ENCODE measurements around the gene NFIB. TPM values are rescaled to one million over a fixed set of nuclear protein-coding genes. Genes with fewer than 3 reads are reported as not detected.

NFIB gene
- total RNA-seq, 1 donor from 2014 or later: 0.30 TPM

DNA sequence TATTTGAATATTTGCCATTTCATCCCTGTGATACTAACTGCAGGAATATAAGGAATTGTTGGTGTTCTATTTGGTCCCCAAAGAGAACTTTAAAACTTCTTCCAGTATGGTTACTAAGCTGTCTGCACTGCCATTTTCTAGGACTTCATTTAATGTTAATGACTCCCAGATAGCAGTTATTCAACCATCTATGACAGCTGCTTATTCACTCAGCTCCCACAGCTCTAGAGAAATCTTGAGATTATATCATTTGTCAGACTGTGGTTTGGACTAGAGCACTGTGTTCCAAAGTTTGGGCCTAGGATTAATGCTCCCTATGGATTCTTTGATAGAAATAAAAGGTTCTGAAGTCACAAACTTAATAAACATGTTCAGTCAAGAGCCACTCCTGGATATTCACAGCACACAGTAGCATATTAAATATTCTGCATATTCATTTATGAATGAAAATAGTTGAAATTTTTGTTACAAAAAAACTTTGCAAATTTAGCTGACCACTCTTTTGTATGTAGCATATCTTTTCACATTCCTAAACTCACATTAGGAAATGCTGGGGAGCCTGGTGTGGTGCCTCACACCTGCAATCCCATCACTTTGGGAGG is 173.7 kb downstream of the NFIB start:
- H3K9me3 Mint-ChIP-seq: peaks cover 5% of the 10 kb centered on the region
- no peak overlapping the region for H3K9ac ChIP-seq
- H3K27ac ChIP-seq: no peak overlapping the region

DNA sequence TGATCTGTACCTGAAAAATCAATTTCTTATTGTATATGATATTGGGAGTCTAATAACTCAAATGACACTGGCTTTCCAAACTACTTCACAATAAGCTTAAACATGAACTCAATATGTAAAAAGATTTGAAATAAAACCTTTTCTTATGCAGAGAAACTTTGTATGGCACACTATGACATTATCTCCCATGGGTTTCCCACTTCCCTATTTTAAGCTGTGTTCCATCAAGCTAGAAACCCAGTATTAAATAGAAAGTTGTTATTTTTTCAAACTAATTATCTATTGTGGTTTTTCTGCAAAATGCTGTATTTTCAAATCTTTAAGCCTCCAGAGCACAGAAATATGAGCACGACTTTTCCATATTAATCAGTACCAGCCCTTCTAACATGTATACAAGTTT is 174.7 kb downstream of the NFIB start:
- Histone ChIP-seq H4K20me1 (ENCODE audit: low read depth) (no peaks in the 10 kb centered on the region), H3K36me3 (no peaks in the 10 kb centered on the region), H3K9me3 (ENCODE audit: low read depth) (no peaks in the 10 kb centered on the region), H3F3A (ENCODE audit: low read depth) (no peaks in the 10 kb centered on the region), H3K4me1 (no peaks in the 10 kb centered on the region), H3K9ac (no peak overlapping the region), H3K4me2 (no peak overlapping the region), H2AFZ (replicated peaks) (no peak overlapping the region), H3K4me3 (no peak overlapping the region), H3K79me2 (ENCODE audit: low read depth) (no peaks in the 10 kb centered on the region), H3K27ac (no peak overlapping the region), H3K27me3 (no peaks in the 10 kb centered on the region)
- Mint-ChIP-seq H3K27ac (peak overlapping the region; percentile 14), H3K36me3 (no peaks in the 10 kb centered on the region), H3K9me3 (peaks cover 5% of the 10 kb centered on the region), H3K4me3 (no peak overlapping the region), H3K27me3 (ENCODE audit: insufficient read depth, low read depth) (no peaks in the 10 kb centered on the region), H3K4me1 (peaks cover 3% of the 10 kb centered on the region)
- no peak for DNase-seq (ENCODE audit: low spot score)
- TF ChIP-seq EZH2phosphoT487 (IDR thresholded peaks at IDR 0.05) (no peak), EZH2 (IDR thresholded peaks at IDR 0.05) (no peak)
- TF ChIP-seq, protein P1, sequence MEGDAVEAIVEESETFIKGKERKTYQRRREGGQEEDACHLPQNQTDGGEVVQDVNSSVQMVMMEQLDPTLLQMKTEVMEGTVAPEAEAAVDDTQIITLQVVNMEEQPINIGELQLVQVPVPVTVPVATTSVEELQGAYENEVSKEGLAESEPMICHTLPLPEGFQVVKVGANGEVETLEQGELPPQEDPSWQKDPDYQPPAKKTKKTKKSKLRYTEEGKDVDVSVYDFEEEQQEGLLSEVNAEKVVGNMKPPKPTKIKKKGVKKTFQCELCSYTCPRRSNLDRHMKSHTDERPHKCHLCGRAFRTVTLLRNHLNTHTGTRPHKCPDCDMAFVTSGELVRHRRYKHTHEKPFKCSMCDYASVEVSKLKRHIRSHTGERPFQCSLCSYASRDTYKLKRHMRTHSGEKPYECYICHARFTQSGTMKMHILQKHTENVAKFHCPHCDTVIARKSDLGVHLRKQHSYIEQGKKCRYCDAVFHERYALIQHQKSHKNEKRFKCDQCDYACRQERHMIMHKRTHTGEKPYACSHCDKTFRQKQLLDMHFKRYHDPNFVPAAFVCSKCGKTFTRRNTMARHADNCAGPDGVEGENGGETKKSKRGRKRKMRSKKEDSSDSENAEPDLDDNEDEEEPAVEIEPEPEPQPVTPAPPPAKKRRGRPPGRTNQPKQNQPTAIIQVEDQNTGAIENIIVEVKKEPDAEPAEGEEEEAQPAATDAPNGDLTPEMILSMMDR (IDR thresholded peaks at IDR 0.05): no peak

More for the DNA sequence above, 173.7 kb downstream of the NFIB start:
- H4K20me1 ChIP-seq (ENCODE audit: low read depth): no peaks in the 10 kb centered on the region
- H3K4me2 ChIP-seq: no peak overlapping the region
- H3K4me1 ChIP-seq: no peaks in the 10 kb centered on the region
- no peak overlapping the region for H2AFZ ChIP-seq (replicated peaks)
- H3K36me3 ChIP-seq: no peaks in the 10 kb centered on the region
- H3K4me3 Mint-ChIP-seq: no peak overlapping the region
- no peak overlapping the region for H3K27ac Mint-ChIP-seq
- H3K27me3 Mint-ChIP-seq (ENCODE audit: insufficient read depth, low read depth): no peaks in the 10 kb centered on the region
- H3K4me1 Mint-ChIP-seq: peaks cover 3% of the 10 kb centered on the region
- no peak overlapping the region for H3K4me3 ChIP-seq
- H3K79me2 ChIP-seq (ENCODE audit: low read depth): no peaks in the 10 kb centered on the region
- H3K27me3 ChIP-seq: no peaks in the 10 kb centered on the region
- H3F3A ChIP-seq (ENCODE audit: low read depth): no peaks in the 10 kb centered on the region
- TF ChIP-seq, protein P1 (IDR thresholded peaks at IDR 0.05): no peak
- TF ChIP-seq EZH2 (IDR thresholded peaks at IDR 0.05) (no peak), EZH2phosphoT487 (IDR thresholded peaks at IDR 0.05) (no peak)
- no peaks in the 10 kb centered on the region for H3K9me3 ChIP-seq (ENCODE audit: low read depth)
- no peaks in the 10 kb centered on the region for H3K36me3 Mint-ChIP-seq
- no peak for DNase-seq (ENCODE audit: low spot score)

DNA sequence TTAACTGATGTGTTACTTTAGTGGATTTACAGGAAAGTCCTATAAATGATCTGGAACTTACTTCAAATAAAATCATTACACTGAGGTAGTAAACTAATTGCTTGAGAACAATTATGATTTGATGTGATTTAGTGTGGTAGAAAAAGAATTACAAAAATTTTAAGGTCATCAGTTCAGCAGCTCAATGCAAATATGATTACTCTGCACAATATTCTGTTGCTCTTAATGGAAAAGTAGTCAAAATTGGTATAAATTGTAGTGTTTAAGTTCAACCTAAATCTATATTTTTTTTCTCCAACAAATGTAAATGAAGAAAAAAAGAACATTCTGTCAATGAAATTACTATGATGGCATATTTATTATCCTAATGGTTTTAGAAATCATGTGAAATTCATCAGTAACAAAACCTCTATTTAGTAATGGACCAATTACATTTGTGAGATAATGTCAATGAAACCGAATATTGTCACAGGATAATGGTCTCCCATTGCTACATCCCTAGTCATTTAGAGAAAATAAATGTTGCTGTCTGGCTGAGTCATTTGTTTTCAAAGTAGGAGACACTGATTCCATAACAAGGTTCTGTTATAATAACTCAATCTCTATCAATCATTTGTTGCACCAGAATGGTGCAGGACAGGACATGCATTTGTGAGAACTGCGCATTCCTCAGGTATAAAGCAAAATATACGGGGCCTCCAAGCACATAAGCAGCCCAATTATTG is 177.1 kb downstream of the NFIB start:
- H3K4me1 ChIP-seq: no peaks in the 10 kb centered on the region
- no peak overlapping the region for H3K9ac ChIP-seq
- no peaks in the 10 kb centered on the region for H3K9me3 Mint-ChIP-seq
- no peak overlapping the region for H3K4me2 ChIP-seq
- H4K20me1 ChIP-seq (ENCODE audit: low read depth): no peaks in the 10 kb centered on the region
- no peaks in the 10 kb centered on the region for H3K27me3 ChIP-seq
- no peaks in the 10 kb centered on the region for H3K4me1 Mint-ChIP-seq
- H3K36me3 ChIP-seq: no peaks in the 10 kb centered on the region
- no peaks in the 10 kb centered on the region for H3K79me2 ChIP-seq (ENCODE audit: low read depth)
- no peaks in the 10 kb centered on the region for H3F3A ChIP-seq (ENCODE audit: low read depth)
- H3K4me3 Mint-ChIP-seq: no peak overlapping the region
- no peaks in the 10 kb centered on the region for H3K9me3 ChIP-seq (ENCODE audit: low read depth)
- H3K27me3 Mint-ChIP-seq (ENCODE audit: insufficient read depth, low read depth): no peaks in the 10 kb centered on the region
- TF ChIP-seq EZH2phosphoT487 (IDR thresholded peaks at IDR 0.05) (no peak), EZH2 (IDR thresholded peaks at IDR 0.05) (no peak)
- TF ChIP-seq, protein P1 (IDR thresholded peaks at IDR 0.05): no peak
- no peaks in the 10 kb centered on the region for H3K36me3 Mint-ChIP-seq
- no peak overlapping the region for H3K4me3 ChIP-seq
- no peak overlapping the region for H3K27ac Mint-ChIP-seq
- no peak overlapping the region for H3K27ac ChIP-seq
- DNase-seq (ENCODE audit: low spot score): no peak
- H2AFZ ChIP-seq (replicated peaks): no peak overlapping the region
